Epithelial cell of esophagus (primary cell): ENCODE measurements around the gene VTA1.

Source experiments
- DNase-seq: peaks from one replicate; pipeline ENCODE4 v3.0.0; 2010; ENCODE audit warnings: low read depth
- H3K4me3 ChIP-seq: 2 replicates; pipeline ENCODE4 v1.5.1; 2011; ENCODE audit warnings: mild to moderate bottlenecking, low read length, control low read depth
- CTCF ChIP-seq: IDR thresholded peaks from 2 replicates; pipeline ENCODE4 v1.5.1; 2011; ENCODE audit warnings: low read depth, mild to moderate bottlenecking, low read length, control low read depth, inconsistent platforms; ENCODE audit not compliant: insufficient read depth; ENCODE audit errors: missing control alignments

VTA1 gene

GRCh38 chr6:142172758-142173157 is 25.7 kb downstream of the VTA1 start:
- no peak overlapping the region for H3K4me3 ChIP-seq
- TF ChIP-seq CTCF: no peak
- no peak for DNase-seq

GRCh38 chr6:142173980-142174379 is 26.9 kb downstream of the VTA1 start:
- no peak overlapping the region for H3K4me3 ChIP-seq
- no peak for DNase-seq
- TF ChIP-seq CTCF: no peak

GRCh38 chr6:142174703-142175102 is 27.6 kb downstream of the VTA1 start:
- DNase-seq: no peak
- H3K4me3 ChIP-seq: no peak overlapping the region
- TF ChIP-seq CTCF: no peak

DNA sequence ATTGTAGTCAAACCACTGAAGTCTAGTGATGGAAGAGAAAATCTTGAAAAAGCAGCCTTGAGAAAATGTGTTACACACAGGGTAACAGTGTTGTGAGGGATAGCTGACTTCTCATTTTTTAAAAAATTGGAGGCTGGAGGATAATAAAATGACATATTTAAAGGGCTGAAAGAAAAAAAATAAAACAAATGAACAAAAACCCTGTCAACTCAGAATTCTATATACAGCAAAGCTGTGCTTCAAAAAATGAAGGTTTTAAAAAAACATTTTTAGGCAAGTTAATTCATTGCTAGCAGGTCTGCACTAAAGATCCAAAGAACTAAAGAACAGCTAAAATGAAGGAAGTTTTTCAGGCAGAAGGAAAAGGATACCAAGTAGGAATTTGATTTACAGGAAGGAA is 31.1 kb downstream of the VTA1 start:
- no peak overlapping the region for H3K4me3 ChIP-seq
- DNase-seq: no peak
- no peak for TF ChIP-seq CTCF

- no peak for TF ChIP-seq CTCF
- no peak for DNase-seq
- no peak overlapping the region for H3K4me3 ChIP-seq
Observed at GRCh38 chr6:142182004-142182403, 34.9 kb downstream of the VTA1 start.

DNA sequence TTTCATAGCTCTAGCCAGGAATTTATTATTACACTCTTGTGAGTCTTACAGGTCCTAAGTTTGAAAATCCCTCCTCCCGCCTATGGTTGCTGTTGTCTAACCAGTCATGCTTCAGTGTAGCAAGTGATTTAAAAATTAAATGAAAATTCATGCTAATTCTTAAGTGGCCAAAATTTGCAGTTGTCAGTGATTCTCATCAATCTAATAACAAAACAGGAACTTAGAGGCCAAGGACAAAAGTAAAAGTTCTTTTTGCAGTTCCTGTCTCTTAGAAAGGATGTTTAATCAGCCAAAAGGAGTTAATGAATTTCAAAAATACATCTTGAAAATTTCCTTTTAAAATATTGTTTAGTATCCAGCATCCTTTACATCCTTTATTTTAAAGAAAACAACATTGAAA is 36.3 kb downstream of the VTA1 start:
- H3K4me3 ChIP-seq: no peak overlapping the region
- no peak for TF ChIP-seq CTCF
- no peak for DNase-seq

GRCh38 chr6:142184307-142184706 is 37.2 kb downstream of the VTA1 start:
- no peak for TF ChIP-seq CTCF
- peak; percentile 22 for DNase-seq
- H3K4me3 ChIP-seq: no peak overlapping the region
